ENCODE data around the gene TRAK2. TPM values are rescaled to one million over a fixed set of nuclear protein-coding genes. Genes with fewer than 3 reads are reported as not detected.

Gene TRAK2
- total and polyA plus RNA-seq, 2 of the 8 experiments (the other 6 are each of a cell fraction or from before 2014, with no cell fraction given) = 4.5 to 15.7 TPM

DNA sequence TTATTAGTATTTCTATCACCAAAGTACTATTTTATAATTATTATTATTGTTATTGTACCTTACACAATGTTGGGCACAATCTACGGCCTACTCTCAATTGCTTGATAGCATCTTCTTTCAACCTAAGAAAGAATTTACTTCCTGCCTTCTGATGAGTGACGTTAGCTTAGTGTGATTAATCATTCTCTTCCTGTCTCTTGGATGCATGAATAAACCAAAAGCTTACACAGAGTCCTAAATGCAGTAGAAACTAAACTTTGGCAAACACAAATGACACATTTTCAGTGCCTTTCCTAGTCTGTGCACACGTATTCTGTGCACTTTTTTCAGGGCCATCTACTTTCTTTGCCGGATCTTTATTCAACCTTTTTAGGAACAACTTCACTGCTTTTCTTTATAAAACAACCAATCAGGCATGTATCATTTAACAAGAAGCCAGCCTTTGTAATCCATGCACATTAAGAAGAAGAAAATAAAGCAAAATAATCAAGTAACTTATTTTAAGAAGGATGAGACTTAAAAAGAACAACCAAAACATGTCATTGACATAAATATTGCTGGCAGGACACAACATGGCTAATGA, 19.1 kb downstream of the TRAK2 start (continued):
- TF ChIP-seq, protein P1, sequence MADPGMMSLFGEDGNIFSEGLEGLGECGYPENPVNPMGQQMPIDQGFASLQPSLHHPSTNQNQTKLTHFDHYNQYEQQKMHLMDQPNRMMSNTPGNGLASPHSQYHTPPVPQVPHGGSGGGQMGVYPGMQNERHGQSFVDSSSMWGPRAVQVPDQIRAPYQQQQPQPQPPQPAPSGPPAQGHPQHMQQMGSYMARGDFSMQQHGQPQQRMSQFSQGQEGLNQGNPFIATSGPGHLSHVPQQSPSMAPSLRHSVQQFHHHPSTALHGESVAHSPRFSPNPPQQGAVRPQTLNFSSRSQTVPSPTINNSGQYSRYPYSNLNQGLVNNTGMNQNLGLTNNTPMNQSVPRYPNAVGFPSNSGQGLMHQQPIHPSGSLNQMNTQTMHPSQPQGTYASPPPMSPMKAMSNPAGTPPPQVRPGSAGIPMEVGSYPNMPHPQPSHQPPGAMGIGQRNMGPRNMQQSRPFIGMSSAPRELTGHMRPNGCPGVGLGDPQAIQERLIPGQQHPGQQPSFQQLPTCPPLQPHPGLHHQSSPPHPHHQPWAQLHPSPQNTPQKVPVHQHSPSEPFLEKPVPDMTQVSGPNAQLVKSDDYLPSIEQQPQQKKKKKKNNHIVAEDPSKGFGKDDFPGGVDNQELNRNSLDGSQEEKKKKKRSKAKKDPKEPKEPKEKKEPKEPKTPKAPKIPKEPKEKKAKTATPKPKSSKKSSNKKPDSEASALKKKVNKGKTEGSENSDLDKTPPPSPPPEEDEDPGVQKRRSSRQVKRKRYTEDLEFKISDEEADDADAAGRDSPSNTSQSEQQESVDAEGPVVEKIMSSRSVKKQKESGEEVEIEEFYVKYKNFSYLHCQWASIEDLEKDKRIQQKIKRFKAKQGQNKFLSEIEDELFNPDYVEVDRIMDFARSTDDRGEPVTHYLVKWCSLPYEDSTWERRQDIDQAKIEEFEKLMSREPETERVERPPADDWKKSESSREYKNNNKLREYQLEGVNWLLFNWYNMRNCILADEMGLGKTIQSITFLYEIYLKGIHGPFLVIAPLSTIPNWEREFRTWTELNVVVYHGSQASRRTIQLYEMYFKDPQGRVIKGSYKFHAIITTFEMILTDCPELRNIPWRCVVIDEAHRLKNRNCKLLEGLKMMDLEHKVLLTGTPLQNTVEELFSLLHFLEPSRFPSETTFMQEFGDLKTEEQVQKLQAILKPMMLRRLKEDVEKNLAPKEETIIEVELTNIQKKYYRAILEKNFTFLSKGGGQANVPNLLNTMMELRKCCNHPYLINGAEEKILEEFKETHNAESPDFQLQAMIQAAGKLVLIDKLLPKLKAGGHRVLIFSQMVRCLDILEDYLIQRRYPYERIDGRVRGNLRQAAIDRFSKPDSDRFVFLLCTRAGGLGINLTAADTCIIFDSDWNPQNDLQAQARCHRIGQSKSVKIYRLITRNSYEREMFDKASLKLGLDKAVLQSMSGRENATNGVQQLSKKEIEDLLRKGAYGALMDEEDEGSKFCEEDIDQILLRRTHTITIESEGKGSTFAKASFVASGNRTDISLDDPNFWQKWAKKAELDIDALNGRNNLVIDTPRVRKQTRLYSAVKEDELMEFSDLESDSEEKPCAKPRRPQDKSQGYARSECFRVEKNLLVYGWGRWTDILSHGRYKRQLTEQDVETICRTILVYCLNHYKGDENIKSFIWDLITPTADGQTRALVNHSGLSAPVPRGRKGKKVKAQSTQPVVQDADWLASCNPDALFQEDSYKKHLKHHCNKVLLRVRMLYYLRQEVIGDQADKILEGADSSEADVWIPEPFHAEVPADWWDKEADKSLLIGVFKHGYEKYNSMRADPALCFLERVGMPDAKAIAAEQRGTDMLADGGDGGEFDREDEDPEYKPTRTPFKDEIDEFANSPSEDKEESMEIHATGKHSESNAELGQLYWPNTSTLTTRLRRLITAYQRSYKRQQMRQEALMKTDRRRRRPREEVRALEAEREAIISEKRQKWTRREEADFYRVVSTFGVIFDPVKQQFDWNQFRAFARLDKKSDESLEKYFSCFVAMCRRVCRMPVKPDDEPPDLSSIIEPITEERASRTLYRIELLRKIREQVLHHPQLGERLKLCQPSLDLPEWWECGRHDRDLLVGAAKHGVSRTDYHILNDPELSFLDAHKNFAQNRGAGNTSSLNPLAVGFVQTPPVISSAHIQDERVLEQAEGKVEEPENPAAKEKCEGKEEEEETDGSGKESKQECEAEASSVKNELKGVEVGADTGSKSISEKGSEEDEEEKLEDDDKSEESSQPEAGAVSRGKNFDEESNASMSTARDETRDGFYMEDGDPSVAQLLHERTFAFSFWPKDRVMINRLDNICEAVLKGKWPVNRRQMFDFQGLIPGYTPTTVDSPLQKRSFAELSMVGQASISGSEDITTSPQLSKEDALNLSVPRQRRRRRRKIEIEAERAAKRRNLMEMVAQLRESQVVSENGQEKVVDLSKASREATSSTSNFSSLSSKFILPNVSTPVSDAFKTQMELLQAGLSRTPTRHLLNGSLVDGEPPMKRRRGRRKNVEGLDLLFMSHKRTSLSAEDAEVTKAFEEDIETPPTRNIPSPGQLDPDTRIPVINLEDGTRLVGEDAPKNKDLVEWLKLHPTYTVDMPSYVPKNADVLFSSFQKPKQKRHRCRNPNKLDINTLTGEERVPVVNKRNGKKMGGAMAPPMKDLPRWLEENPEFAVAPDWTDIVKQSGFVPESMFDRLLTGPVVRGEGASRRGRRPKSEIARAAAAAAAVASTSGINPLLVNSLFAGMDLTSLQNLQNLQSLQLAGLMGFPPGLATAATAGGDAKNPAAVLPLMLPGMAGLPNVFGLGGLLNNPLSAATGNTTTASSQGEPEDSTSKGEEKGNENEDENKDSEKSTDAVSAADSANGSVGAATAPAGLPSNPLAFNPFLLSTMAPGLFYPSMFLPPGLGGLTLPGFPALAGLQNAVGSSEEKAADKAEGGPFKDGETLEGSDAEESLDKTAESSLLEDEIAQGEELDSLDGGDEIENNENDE (IDR thresholded peaks at IDR 0.05; ENCODE audit: insufficient replicate concordance, low read length) = no peak
- TF ChIP-seq CEBPB (IDR thresholded peaks at IDR 0.05; ENCODE audit: low read depth, low read length) (no peak), POU5F1 (IDR thresholded peaks at IDR 0.05; ENCODE audit: low read depth, low read length) (no peak), CHD2 (IDR thresholded peaks at IDR 0.05; ENCODE audit: low read length) (no peak), RFX5 (IDR thresholded peaks at IDR 0.05; ENCODE audit: borderline replicate concordance, low read depth, low read length) (no peak), SIX5 (IDR thresholded peaks at IDR 0.05; ENCODE audit: low read depth, low read length) (no peak), TEAD4 (IDR thresholded peaks at IDR 0.05; ENCODE audit: low read depth, low read length) (no peak), CBX8 (IDR thresholded peaks at IDR 0.05; ENCODE audit: borderline replicate concordance, low read depth, low read length) (no peak), BCL11A (IDR thresholded peaks at IDR 0.05; ENCODE audit: low read depth in 2 of 2, low read length in 2 of 2) (no peak), SP4 (IDR thresholded peaks at IDR 0.05; ENCODE audit: low read length) (no peak), SP2 (IDR thresholded peaks at IDR 0.05; ENCODE audit: low read length) (no peak), NANOG (IDR thresholded peaks at IDR 0.05; ENCODE audit: insufficient read depth, low read depth, low read length, poor library complexity, severe bottlenecking) (no peak)

Measured in H1 (cell line).